ENCODE data around the gene VPS33B. TPM values are rescaled to one million over a fixed set of nuclear protein-coding genes. Genes with fewer than 3 reads are reported as not detected.
A peak's percentile ranks its signal among the peaks of the same experiment; 100 is the strongest.
"Not testable (repeated sequence)": the region's sequence is repeated elsewhere in the genome, so short reads cannot be mapped to it uniquely, and the experiment has no call there.

The VPS33B gene
- total and polyA plus RNA-seq, 4 experiments from 2014 or later = 4.7 to 27.8 (median 19.1) TPM

DNA sequence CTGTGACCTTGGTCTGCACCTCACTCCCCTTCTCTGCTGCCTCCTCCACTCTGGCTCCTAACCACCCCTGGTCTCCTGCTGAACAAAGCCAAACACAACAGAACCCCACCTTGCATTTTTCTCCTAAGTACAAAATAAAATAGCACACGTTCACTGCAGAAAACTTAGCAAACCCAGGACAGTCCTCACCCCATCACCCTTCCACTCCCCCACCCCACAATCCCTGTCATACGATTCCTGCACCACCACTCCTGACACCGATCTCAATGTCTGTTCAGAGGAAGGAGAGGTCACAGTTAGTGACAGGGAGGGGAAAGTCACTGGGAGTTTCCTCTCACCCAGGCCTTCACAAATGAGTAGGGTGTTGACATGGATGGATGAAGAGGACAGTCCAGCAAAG lies 4.2 kb downstream of the VPS33B start:
- intact Hi-C loops (cut with micrococcal nuclease) = no loop called here
- H3K4me1 Mint-ChIP-seq = peaks cover 33 to 55% (median 40%) of the 10 kb centered on the region in 4 donors
- CTCF ChIA-PET (ENCODE audit: partially characterized antibody) = interaction anchor here (2.4 kb wide), 1 partner anchor 15 kb away, joined by 9 read pairs; no protein-coding TSS in a partner anchor

DNA sequence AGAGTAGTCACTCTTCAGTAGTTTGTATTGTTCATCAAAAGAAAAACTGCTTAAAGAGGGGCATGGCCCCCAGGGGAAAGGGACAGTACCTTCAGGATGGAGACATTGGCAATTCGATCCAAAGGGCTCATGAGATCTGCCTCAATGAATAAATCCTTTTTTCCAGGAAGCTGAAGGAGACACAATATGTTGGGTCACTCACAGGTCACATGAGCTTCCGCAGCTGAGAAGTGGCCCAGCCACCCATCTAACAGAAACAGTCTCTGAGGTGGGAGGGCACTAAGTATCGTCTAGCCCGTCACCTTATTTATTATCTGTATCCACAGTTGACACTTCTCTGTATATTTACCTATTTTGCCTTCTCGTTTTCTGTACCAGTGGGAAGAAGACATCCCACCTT lies 4.7 kb downstream of the VPS33B start:
- no peak for DNase-seq
- Mint-ChIP-seq H3K36me3 (peaks cover 28 to 43% of the 10 kb centered on the region in 2 donors), H3K27ac (peak overlapping the region in 3 of 7 donors; percentile 24 to 72 (median 55)), H3K4me3 (no peak overlapping the region), H3K27me3 (no peaks in the 10 kb centered on the region), H3K4me1 (peaks cover 29 to 51% (median 36%) of the 10 kb centered on the region in 4 donors), H3K9me3 (no peaks in the 10 kb centered on the region)
- POLR2A ChIA-PET (ENCODE audit: partially characterized antibody) = no interaction called here
- CTCF ChIA-PET (ENCODE audit: partially characterized antibody) = interaction anchor here (2.4 kb wide), 1 partner anchor 15 kb away, joined by 9 read pairs; no protein-coding TSS in a partner anchor
- peaks cover 25% of the 10 kb centered on the region for H3K4me1 ChIP-seq (ENCODE audit: insufficient read depth, low read length)
- no peak overlapping the region for H3K27ac ChIP-seq (ENCODE audit: low read depth, low read length)
- H3K4me3 ChIP-seq (ENCODE audit: low read length in 2 of 2) = no peak overlapping the region
- H3K27me3 ChIP-seq (ENCODE audit: insufficient read depth, low read length) = no peaks in the 10 kb centered on the region
- no peaks in the 10 kb centered on the region for H3K9me3 ChIP-seq (ENCODE audit: control insufficient read depth in 1 of 2, low read length in 2 of 2)
- H3K36me3 ChIP-seq (ENCODE audit: insufficient read depth, low read length) = peaks cover 29% of the 10 kb centered on the region
- intact Hi-C loops (cut with micrococcal nuclease) = no loop called here

More for the DNA sequence above, 4.2 kb downstream of the VPS33B start:
- peaks cover 25% of the 10 kb centered on the region for H3K36me3 ChIP-seq (ENCODE audit: insufficient read depth, low read length)
- POLR2A ChIA-PET (ENCODE audit: partially characterized antibody) = no interaction called here
- no peaks in the 10 kb centered on the region for H3K27me3 ChIP-seq (ENCODE audit: insufficient read depth, low read length)
- no peak overlapping the region for H3K27ac ChIP-seq (ENCODE audit: low read depth, low read length)
- Mint-ChIP-seq H3K4me3 (peak overlapping the region in 2 of 8 donors; percentile 50 to 57), H3K9me3 (no peaks in the 10 kb centered on the region), H3K27ac (peak overlapping the region in 6 of 7 donors; percentile 12 to 88 (median 49)), H3K36me3 (peaks cover 25 to 39% of the 10 kb centered on the region in 2 donors), H3K27me3 (no peaks in the 10 kb centered on the region)
- no peak overlapping the region for H3K4me3 ChIP-seq (ENCODE audit: low read length in 2 of 2)
- H3K9me3 ChIP-seq (ENCODE audit: control insufficient read depth in 1 of 2, low read length in 2 of 2) = no peaks in the 10 kb centered on the region
- DNase-seq = no peak
- peaks cover 30% of the 10 kb centered on the region for H3K4me1 ChIP-seq (ENCODE audit: insufficient read depth, low read length)

DNA sequence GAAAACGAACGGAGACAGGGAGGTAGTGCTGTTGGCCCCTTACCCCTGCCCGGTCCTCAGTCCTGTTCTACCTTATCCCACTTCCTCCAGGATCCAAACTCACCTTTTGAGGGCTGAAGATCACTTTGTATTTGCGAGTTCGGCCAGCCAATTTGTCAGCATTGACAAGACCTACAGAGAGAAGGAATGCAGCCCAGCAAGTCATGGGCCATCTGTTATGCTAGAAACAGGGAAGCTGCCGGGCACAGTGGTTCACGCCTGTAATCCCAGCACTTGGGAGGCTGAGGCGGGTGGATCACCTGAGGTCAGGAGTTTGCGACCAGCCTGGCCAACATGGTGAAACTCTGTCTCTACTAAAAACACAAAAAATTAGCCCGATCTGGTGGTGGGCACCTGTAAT lies 8.7 kb downstream of the VPS33B start:
- CTCF ChIA-PET (ENCODE audit: partially characterized antibody) = interaction anchor here (0.7 kb wide), 1 partner anchor 57 kb away, joined by 4 read pairs; no protein-coding TSS in a partner anchor
- POLR2A ChIA-PET (ENCODE audit: partially characterized antibody) = interaction anchor here (0.5 kb wide), 1 partner anchor 259 kb away, joined by 6 read pairs; no protein-coding TSS in a partner anchor
- H3K4me1 Mint-ChIP-seq = peaks cover 10 to 17% (median 14%) of the 10 kb centered on the region in 4 donors

DNA sequence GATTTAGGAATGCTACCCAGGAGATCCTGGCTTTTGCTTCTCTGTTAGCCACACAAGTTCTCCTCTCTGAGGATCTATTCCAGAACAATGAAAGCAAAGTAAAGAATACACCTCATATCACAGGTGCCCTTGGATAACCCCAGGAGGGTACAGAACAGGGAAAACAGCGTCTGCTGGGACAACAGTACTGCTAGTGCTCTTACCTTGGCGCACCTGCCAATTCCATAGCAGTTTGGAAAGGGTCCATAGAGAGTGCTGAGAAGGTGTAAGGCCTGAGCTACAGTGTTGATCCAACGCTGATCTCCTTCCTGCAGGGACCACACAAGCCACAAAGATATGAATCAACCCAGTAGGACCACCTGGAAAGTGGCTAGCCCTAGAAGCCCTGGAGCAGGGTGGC lies 15.1 kb downstream of the VPS33B start:
- CTCF ChIA-PET (ENCODE audit: partially characterized antibody) = interaction anchor here (1.7 kb wide), 1 partner anchor 25 kb away, joined by 5 read pairs; no protein-coding TSS in a partner anchor
- POLR2A ChIA-PET (ENCODE audit: partially characterized antibody) = no interaction called here
- Histone ChIP-seq H3K27ac (ENCODE audit: low read depth, low read length) (no peak overlapping the region), H3K9me3 (ENCODE audit: control insufficient read depth in 1 of 2, low read length in 2 of 2) (no peaks in the 10 kb centered on the region), H3K4me3 (ENCODE audit: low read length in 2 of 2) (no peak overlapping the region), H3K27me3 (ENCODE audit: insufficient read depth, low read length) (no peaks in the 10 kb centered on the region), H3K4me1 (ENCODE audit: insufficient read depth, low read length) (no peaks in the 10 kb centered on the region), H3K36me3 (ENCODE audit: insufficient read depth, low read length) (peaks cover 58% of the 10 kb centered on the region)
- Mint-ChIP-seq H3K36me3 (peaks cover 50 to 76% of the 10 kb centered on the region in 2 donors), H3K27me3 (no peaks in the 10 kb centered on the region), H3K4me3 (no peak overlapping the region), H3K4me1 (peaks cover 0 to 4% (median 0%) of the 10 kb centered on the region in 4 donors), H3K27ac (peak overlapping the region in 1 of 7 donors; percentile 41), H3K9me3 (peaks cover 0 to 2% (median 0%) of the 10 kb centered on the region in 8 donors)
- no peak for DNase-seq
- intact Hi-C loops (cut with micrococcal nuclease) = no loop called here

More for the DNA sequence above, 8.7 kb downstream of the VPS33B start:
- Histone ChIP-seq H3K4me1 (ENCODE audit: insufficient read depth, low read length) (peaks cover 12% of the 10 kb centered on the region), H3K36me3 (ENCODE audit: insufficient read depth, low read length) (peaks cover 48% of the 10 kb centered on the region)
- H3K9me3 ChIP-seq (ENCODE audit: control insufficient read depth in 1 of 2, low read length in 2 of 2); H3K27me3 Mint-ChIP-seq; H3K4me3 ChIP-seq (ENCODE audit: low read length in 2 of 2); intact Hi-C loops (cut with micrococcal nuclease); DNase-seq; H3K9me3 Mint-ChIP-seq; H3K27me3 ChIP-seq (ENCODE audit: insufficient read depth, low read length); H3K27ac ChIP-seq (ENCODE audit: low read depth, low read length); H3K4me3 Mint-ChIP-seq: not testable (repeated sequence)
- Mint-ChIP-seq H3K27ac (peak overlapping the region in 1 of 7 donors; percentile 53), H3K36me3 (peaks cover 51 to 66% of the 10 kb centered on the region in 2 donors)

DNA sequence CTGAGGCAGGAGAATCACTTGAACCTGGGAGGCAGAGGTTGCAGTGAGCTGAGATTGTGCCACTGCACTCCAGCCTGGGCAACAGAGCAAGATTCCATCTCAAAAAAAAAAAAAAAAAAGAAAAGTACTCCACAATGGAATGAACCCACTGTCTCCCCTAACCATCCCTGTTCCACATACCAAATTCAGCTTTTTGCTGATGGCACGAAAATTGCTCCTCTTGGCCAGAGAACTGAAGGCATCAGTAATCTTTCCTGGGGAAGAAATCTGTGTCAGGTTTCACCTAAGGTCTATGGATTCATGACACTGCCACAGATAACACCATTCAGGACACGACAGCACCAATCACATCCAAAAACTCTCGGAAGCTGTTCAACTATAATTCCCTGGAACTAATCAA lies 21.2 kb downstream of the VPS33B start:
- Histone ChIP-seq H3K9me3 (ENCODE audit: control insufficient read depth in 1 of 2, low read length in 2 of 2) (no peaks in the 10 kb centered on the region), H3K4me1 (ENCODE audit: insufficient read depth, low read length) (no peaks in the 10 kb centered on the region), H3K27ac (ENCODE audit: low read depth, low read length) (no peak overlapping the region), H3K36me3 (ENCODE audit: insufficient read depth, low read length) (peaks cover 47% of the 10 kb centered on the region), H3K27me3 (ENCODE audit: insufficient read depth, low read length) (no peaks in the 10 kb centered on the region), H3K4me3 (ENCODE audit: low read length in 2 of 2) (no peak overlapping the region)
- Mint-ChIP-seq H3K27ac (peak overlapping the region in 1 of 7 donors; percentile 72), H3K9me3 (peaks cover 0 to 2% (median 0%) of the 10 kb centered on the region in 8 donors), H3K36me3 (peaks cover 38 to 77% of the 10 kb centered on the region in 2 donors), H3K27me3 (no peaks in the 10 kb centered on the region), H3K4me1 (peaks cover 0 to 2% (median 0%) of the 10 kb centered on the region in 4 donors), H3K4me3 (no peak overlapping the region)
- no peak for DNase-seq
- CTCF ChIA-PET (ENCODE audit: partially characterized antibody) = no interaction called here
- POLR2A ChIA-PET (ENCODE audit: partially characterized antibody) = interaction anchor here (0.8 to 2.0 kb wide), 2 partner anchors 66 to 99 kb away, joined by 3 to 5 read pairs; partner anchors contain the start of gene UNC45A
- intact Hi-C loops (cut with micrococcal nuclease) = no loop called here

DNA sequence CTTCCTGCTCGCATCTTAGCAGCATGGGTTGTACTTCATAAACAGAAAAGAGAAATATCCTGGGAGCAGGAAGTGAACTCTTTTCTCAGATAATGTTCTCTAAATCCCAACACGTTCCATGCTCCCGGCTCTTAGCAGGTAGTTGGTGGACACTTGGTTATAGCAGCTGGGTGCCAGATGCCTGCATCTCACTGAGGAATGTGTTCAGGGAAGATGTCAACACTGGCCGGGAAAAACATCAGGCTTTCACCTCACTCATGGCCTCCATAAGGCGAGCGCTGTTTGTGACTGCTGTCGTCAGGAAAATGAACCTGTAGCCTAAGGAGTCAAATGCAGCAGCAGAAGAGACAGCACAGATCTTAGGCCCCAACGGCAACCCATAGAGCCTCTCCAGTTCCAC lies 23.7 kb downstream of the VPS33B start:
- intact Hi-C loops (cut with micrococcal nuclease) = no loop called here

More for the DNA sequence above, 23.7 kb downstream of the VPS33B start:
- Mint-ChIP-seq H3K27ac (peak overlapping the region in 2 of 7 donors; percentile 17 to 71), H3K4me3 (no peak overlapping the region), H3K27me3 (no peaks in the 10 kb centered on the region), H3K4me1 (peaks cover 5 to 15% (median 13%) of the 10 kb centered on the region in 4 donors), H3K36me3 (peaks cover 28 to 64% of the 10 kb centered on the region in 2 donors), H3K9me3 (peaks cover 0 to 5% (median 0%) of the 10 kb centered on the region in 8 donors)
- peaks cover 7% of the 10 kb centered on the region for H3K4me1 ChIP-seq (ENCODE audit: insufficient read depth, low read length)
- H3K27ac ChIP-seq (ENCODE audit: low read depth, low read length) = no peak overlapping the region
- CTCF ChIA-PET (ENCODE audit: partially characterized antibody) = interaction anchor here (1.5 kb wide), 1 partner anchor 853 kb away, joined by 3 read pairs; no protein-coding TSS in a partner anchor
- POLR2A ChIA-PET (ENCODE audit: partially characterized antibody) = no interaction called here
- no peaks in the 10 kb centered on the region for H3K9me3 ChIP-seq (ENCODE audit: control insufficient read depth in 1 of 2, low read length in 2 of 2)
- no peak overlapping the region for H3K4me3 ChIP-seq (ENCODE audit: low read length in 2 of 2)
- peaks cover 29% of the 10 kb centered on the region for H3K36me3 ChIP-seq (ENCODE audit: insufficient read depth, low read length)
- no peak for DNase-seq
- H3K27me3 ChIP-seq (ENCODE audit: insufficient read depth, low read length) = no peaks in the 10 kb centered on the region

Measured in CD4-positive, alpha-beta memory T cell (primary cell).